HG03460 (cell line): ENCODE data around the gene SAMD5.

Experiments
- ATAC-seq: cut with Tn5 transposase; IDR thresholded peaks from one replicate; pipeline ENCODE4 v1.9.1; 2021; ENCODE audit not compliant: unreplicated experiment

SAMD5 gene

GRCh38 chr6:147564556-147564955 lies 56.1 kb downstream of the SAMD5 start:
- no peak for ATAC-seq

DNA sequence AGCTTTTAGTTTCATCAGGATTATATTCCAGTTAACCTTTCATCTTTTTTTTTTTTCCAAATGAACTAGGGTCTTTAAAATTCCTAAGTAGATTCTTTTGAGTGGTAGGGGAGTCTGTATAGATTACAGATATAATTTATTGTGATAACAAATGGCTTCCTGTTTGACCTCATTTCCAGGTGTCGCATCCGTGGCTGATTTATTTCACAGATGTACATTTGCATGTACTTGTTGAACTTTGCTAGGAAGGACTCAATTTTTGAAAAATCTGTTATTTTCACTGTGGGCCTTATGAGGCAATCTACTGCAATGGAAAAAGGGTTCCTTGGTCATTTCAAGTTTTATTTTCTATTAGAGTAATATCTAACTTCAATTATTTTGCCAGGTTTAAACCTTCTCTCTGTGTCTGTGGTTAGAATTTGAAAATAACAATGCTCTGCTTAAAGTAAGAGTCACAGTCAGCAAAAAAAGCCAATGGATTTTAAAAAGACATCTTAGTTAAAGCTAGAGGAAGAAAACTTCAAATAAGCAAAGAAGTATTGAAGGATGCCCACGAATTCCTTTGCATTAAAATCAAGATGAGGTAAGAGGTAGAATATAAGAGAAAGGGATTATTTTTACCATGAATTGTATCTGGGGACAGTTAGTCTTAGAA lies 57.9 kb downstream of the SAMD5 start:
- ATAC-seq: no peak

GRCh38 chr6:147567141-147567805 lies 58.8 kb downstream of the SAMD5 start:
- ATAC-seq: no peak

- ATAC-seq: no peak
These were observed 61.3 kb downstream of the SAMD5 start for GRCh38 chr6:147569788-147570187.

GRCh38 chr6:147570681-147571080 lies 62.2 kb downstream of the SAMD5 start:
- no peak for ATAC-seq

DNA sequence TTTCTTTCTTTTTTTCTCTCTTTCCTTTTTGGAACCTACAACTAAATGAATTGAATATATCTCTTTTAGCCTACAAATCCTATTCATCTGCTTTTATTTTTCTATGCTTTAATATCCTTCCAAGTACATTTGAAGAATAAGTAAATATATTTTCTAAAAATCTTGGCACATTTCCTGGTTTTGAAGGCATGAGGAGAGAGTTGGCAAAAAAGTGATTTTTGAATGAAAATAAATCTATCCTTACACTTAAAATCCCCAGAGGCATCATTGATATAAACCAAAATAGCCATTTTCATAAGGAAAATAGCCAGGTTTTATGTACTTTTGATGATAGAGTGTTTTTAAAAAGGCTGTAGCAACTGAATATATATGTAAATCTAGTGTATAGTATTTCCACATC lies 69.0 kb downstream of the SAMD5 start:
- ATAC-seq: no peak

DNA sequence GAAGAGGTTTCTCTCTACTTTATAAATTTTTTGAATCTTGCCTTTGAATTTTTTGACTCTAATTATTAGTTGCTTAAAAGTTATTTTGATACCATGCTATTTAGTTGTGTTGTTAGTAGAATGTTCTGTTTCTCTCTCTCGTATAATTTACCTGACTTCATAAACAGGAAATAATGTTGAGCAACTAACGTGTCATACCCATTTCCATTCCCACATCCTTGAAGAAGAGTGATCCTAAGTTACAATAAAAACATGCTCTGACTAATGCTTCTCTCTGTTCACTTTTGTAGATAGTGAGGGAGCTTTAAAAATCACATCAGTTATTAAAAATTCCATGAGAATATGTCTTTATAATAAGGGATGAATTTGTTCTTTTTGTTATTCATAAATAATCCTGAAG lies 69.7 kb downstream of the SAMD5 start:
- no peak for ATAC-seq

DNA sequence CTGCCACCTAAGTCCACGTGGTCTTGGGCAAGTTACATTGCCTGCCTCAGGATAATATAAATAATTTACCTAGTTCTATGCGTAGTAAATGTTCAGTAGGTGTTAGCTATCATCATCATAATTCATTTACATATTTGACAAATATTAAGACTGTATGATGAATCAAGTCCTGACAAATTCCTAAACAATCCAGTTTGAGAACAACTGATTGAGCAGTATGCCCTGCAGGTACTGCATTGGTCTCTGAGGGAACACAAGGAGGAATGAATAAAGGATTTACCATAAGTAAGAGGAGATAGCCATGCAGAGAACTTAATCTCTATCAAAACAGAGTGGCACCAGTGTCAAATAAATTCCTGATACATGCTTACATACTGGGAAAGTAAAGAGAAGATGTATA lies 70.4 kb downstream of the SAMD5 start:
- ATAC-seq: no peak

DNA sequence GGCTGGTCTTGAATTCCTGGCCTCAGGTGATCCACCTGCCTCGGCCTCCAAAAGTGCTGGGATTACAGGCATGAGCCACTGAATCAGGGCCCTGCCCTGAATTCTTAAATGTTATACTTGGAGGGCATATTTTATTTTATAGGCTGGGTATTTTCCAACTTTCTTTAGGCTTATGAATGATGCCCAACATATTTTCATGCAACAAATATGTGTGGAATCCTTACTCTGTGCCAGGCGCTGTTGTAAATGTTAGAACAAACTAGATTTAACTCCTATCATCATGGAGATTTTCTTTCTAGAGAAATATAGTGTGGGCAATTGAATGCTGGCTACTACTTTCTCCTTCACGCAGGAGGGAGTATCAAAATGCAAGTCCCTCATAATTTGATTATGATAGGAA lies 71.2 kb downstream of the SAMD5 start:
- ATAC-seq: no peak

GRCh38 chr6:147582991-147583390 lies 74.5 kb downstream of the SAMD5 start:
- no peak for ATAC-seq

- no peak for ATAC-seq
These were observed 76.8 kb downstream of the SAMD5 start for GRCh38 chr6:147585256-147585655.

GRCh38 chr6:147586044-147586443 lies 77.6 kb downstream of the SAMD5 start:
- ATAC-seq: no peak

GRCh38 chr6:147587907-147588306 lies 79.4 kb downstream of the SAMD5 start:
- no peak for ATAC-seq

GRCh38 chr6:147588469-147588868 lies 80.0 kb downstream of the SAMD5 start:
- ATAC-seq: no peak

- no peak for ATAC-seq
These were observed 81.3 kb downstream of the SAMD5 start for GRCh38 chr6:147589739-147590250.

GRCh38 chr6:147595961-147596360 lies 87.5 kb downstream of the SAMD5 start:
- ATAC-seq: no peak

- no peak for ATAC-seq
These were observed 95.0 kb downstream of the SAMD5 start for GRCh38 chr6:147603392-147604081.

- no peak for ATAC-seq
These were observed 95.9 kb downstream of the SAMD5 start for GRCh38 chr6:147604373-147604772.

DNA sequence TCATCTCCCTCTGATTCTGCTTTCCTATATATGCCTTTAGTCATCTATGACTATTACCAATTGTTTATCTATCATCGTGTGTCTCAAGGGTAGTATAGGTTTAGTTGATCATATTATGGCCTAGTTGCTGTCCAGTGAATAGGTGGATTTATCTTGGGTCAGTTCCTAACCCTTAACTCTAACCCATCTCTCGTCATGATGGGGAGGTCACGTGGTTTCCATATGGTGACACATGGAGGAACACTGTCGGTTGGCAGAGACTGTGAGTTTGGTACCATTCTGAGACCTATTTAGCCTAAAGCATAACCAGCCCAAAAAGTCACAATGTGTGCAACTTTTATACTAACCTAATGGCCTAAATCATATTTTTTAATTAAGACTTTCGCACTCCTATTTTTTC lies 103.5 kb downstream of the SAMD5 start:
- no peak for ATAC-seq

DNA sequence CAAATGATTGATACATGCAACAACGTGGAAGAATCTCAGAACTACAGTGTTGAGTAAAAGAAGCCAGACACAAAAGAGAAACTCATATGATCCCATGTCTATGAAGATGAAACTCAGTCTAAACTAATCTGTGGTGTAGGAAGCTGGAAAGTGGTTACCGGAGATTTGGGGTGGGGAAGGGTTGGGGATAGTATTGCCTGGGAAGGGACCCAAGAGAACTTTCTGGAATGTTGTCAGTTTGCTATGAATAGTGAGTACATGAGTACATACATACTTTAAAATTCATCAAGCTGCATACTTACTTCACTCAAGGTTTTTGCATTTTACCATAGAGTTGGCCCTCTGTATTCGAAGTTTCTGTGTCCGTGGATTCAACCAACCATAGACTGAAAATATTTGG lies 106.0 kb downstream of the SAMD5 start:
- ATAC-seq: no peak

GRCh38 chr6:147615659-147616456 lies 107.4 kb downstream of the SAMD5 start:
- ATAC-seq: no peak
